Measurements from ENCODE around the gene WFIKKN2.
"Not testable (repeated sequence)": the region's sequence is repeated elsewhere in the genome, so short reads cannot be mapped to it uniquely, and the experiment has no call there.

The WFIKKN2 gene

GRCh38 chr17:50858486-50859225, 23.3 kb downstream of the WFIKKN2 start:
- no peak for DNase-seq

- not testable (repeated sequence) for DNase-seq
These were observed 24.3 kb downstream of the WFIKKN2 start for GRCh38 chr17:50859727-50860126.

GRCh38 chr17:50861334-50861676, 25.9 kb downstream of the WFIKKN2 start:
- DNase-seq, result no peak

- DNase-seq, result no peak
These were observed 26.6 kb downstream of the WFIKKN2 start for GRCh38 chr17:50861822-50862528.

GRCh38 chr17:50863221-50863843, 27.9 kb downstream of the WFIKKN2 start:
- no peak for DNase-seq

- no peak for DNase-seq
These were observed 28.5 kb downstream of the WFIKKN2 start for GRCh38 chr17:50863931-50864330.

GRCh38 chr17:50864747-50865059, 29.3 kb downstream of the WFIKKN2 start:
- no peak for DNase-seq

GRCh38 chr17:50865060-50865867, 29.9 kb downstream of the WFIKKN2 start:
- DNase-seq, result peak; percentile 60

- DNase-seq, result no peak
These were observed 30.5 kb downstream of the WFIKKN2 start for GRCh38 chr17:50865868-50866260.

GRCh38 chr17:50866261-50866949, 31.0 kb downstream of the WFIKKN2 start, which contains the start of gene TOB1:
Gene TOB1, minus strand, starts transcription at chr17:50866354. Its CDS starts 2,337 bp downstream, at chr17:50864017.
- peak; percentile 96 for DNase-seq

- DNase-seq, result peak; percentile 92
These were observed 31.6 kb downstream of the WFIKKN2 start for GRCh38 chr17:50866950-50867362.

- peak; percentile 96 for DNase-seq
These were observed 32.2 kb downstream of the WFIKKN2 start for GRCh38 chr17:50867363-50868139.

GRCh38 chr17:50868140-50868438, 32.7 kb downstream of the WFIKKN2 start:
- no peak for DNase-seq

- no peak for DNase-seq
These were observed 33.2 kb downstream of the WFIKKN2 start for GRCh38 chr17:50868602-50869001.

GRCh38 chr17:50871364-50871763, 36.0 kb downstream of the WFIKKN2 start:
- no peak for DNase-seq

- DNase-seq, result no peak
These were observed 36.5 kb downstream of the WFIKKN2 start for GRCh38 chr17:50871898-50872297.

GRCh38 chr17:50872710-50873424, 37.5 kb downstream of the WFIKKN2 start:
- no peak for DNase-seq

- no peak for DNase-seq
These were observed 39.7 kb downstream of the WFIKKN2 start for GRCh38 chr17:50875074-50875473.

GRCh38 chr17:50877042-50877441, 41.7 kb downstream of the WFIKKN2 start:
- DNase-seq, result not testable (repeated sequence)

GRCh38 chr17:50877838-50878237, 42.5 kb downstream of the WFIKKN2 start:
- DNase-seq, result no peak

GRCh38 chr17:50879086-50879485, 43.7 kb downstream of the WFIKKN2 start:
- DNase-seq, result no peak

Data from NCI-H526 treated with DMSO at 0.1 percent for 48 hours (cell line).